ENCODE results near the gene ZMYM1.

DNA sequence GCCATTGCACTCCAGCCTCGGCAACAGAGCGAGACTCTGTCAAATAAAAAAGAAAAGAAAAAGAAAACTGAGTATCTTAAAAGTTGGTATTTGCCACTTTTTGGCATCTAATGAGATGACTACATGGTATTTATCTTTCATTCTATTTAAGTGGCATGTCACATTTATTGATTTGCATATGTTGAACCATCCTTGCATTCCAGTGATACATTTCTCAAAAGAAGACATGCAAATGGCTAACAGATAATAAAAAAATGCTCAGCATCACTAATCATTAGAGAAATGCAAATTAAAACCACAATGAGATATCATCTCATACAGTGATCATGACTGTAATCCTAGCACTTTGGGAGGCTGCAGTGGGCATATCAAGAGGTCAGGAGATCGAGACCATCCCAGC, 85.7 kb downstream of the ZMYM1 start:
- TF ChIP-seq EZH2phosphoT487 (conservative IDR thresholded peaks at IDR 0.05; ENCODE audit: low read length), result no peak
- TF ChIP-seq, protein P1, sequence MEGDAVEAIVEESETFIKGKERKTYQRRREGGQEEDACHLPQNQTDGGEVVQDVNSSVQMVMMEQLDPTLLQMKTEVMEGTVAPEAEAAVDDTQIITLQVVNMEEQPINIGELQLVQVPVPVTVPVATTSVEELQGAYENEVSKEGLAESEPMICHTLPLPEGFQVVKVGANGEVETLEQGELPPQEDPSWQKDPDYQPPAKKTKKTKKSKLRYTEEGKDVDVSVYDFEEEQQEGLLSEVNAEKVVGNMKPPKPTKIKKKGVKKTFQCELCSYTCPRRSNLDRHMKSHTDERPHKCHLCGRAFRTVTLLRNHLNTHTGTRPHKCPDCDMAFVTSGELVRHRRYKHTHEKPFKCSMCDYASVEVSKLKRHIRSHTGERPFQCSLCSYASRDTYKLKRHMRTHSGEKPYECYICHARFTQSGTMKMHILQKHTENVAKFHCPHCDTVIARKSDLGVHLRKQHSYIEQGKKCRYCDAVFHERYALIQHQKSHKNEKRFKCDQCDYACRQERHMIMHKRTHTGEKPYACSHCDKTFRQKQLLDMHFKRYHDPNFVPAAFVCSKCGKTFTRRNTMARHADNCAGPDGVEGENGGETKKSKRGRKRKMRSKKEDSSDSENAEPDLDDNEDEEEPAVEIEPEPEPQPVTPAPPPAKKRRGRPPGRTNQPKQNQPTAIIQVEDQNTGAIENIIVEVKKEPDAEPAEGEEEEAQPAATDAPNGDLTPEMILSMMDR (IDR thresholded peaks at IDR 0.05; ENCODE audit: insufficient read depth, low read length, poor library complexity, severe bottlenecking), result no peak

Measured in SU-DHL-6 (cell line).